ELF-1 (cell line): ENCODE results near the gene IL2RA.
A peak's percentile ranks its signal among the peaks of the same experiment; 100 is the strongest.
"Not testable (repeated sequence)": the region's sequence is repeated elsewhere in the genome, so short reads cannot be mapped to it uniquely, and the experiment has no call there.

ENCODE experiments used
- DNase-seq: peaks from one replicate; pipeline ENCODE4 v3.0.0-alpha.2; 2016; ENCODE audit warnings: low read depth, low spot score

IL2RA gene

GRCh38 chr10:6062101-6062771 lies at the start of gene IL2RA:
TSS of gene IL2RA (minus strand) at chr10:6062367. CDS start at chr10:6062151, 216 bp downstream.
- no peak for DNase-seq

- no peak for DNase-seq
Measured at GRCh38 chr10:6110136-6110535, 48.0 kb upstream of the IL2RA start.

- DNase-seq = no peak
Measured at GRCh38 chr10:6109444-6109775, 47.2 kb upstream of the IL2RA start.

- peak; percentile 66 for DNase-seq
Measured at GRCh38 chr10:6108631-6109443, 46.7 kb upstream of the IL2RA start.

- no peak for DNase-seq
Measured at GRCh38 chr10:6108072-6108471, 45.9 kb upstream of the IL2RA start.

- not testable (repeated sequence) for DNase-seq
Measured at GRCh38 chr10:6107616-6108015, 45.4 kb upstream of the IL2RA start.

- DNase-seq = no peak
Measured at GRCh38 chr10:6103591-6103990, 41.4 kb upstream of the IL2RA start.

- DNase-seq = no peak
Measured at GRCh38 chr10:6102128-6102527, 40.0 kb upstream of the IL2RA start.

- DNase-seq = peak; percentile 22
Measured at GRCh38 chr10:6101181-6101580, 39.0 kb upstream of the IL2RA start.

- DNase-seq = no peak
Measured at GRCh38 chr10:6100370-6100769, 38.2 kb upstream of the IL2RA start.

GRCh38 chr10:6098156-6098555 lies 36.0 kb upstream of the IL2RA start:
- no peak for DNase-seq

- DNase-seq = peak; percentile 40
Measured at GRCh38 chr10:6097063-6097462, 34.9 kb upstream of the IL2RA start.

GRCh38 chr10:6095810-6096570 lies 33.8 kb upstream of the IL2RA start:
- DNase-seq = no peak

- no peak for DNase-seq
Measured at GRCh38 chr10:6092731-6093130, 30.6 kb upstream of the IL2RA start.

- DNase-seq = no peak
Measured at GRCh38 chr10:6091630-6092029, 29.5 kb upstream of the IL2RA start.

- DNase-seq = peak; percentile 82
Measured at GRCh38 chr10:6089334-6090219, 27.4 kb upstream of the IL2RA start.

- peak; percentile 99 for DNase-seq
Measured at GRCh38 chr10:6088721-6089333, 26.7 kb upstream of the IL2RA start, which contains the start of gene RBM17. TSS of gene RBM17 (plus strand) at chr10:6089034. CDS start at chr10:6097066, 8,032 bp downstream.

- DNase-seq = peak; percentile 90
Measured at GRCh38 chr10:6086375-6087233, 24.4 kb upstream of the IL2RA start.

GRCh38 chr10:6083523-6084475 lies 21.6 kb upstream of the IL2RA start:
- DNase-seq = no peak
